Sigmoid colon (tissue), 7 donors: ENCODE data around the gene PRODH2. TPM values are rescaled to one million over a fixed set of nuclear protein-coding genes. Genes with fewer than 3 reads are reported as not detected.
"Not testable (repeated sequence)": the region's sequence is repeated elsewhere in the genome, so short reads cannot be mapped to it uniquely, and the experiment has no call there.

Experiments
- DNase-seq: peaks from one replicate; pipeline ENCODE4 v3.0.0-alpha.2; 2019
- H3K27ac ChIP-seq, 4 donors: fragments of 200-600 bp; sonication (generic); one replicate each; pipeline ENCODE4 v1.5.1; 2016 to 2019; ENCODE audit warnings: mild to moderate bottlenecking in 1 of 4
- H3K27me3 ChIP-seq, 3 donors: fragments of 200-600 bp; sonication (generic); one replicate each; pipeline ENCODE4 v1.5.1; 2019; ENCODE audit warnings: mild to moderate bottlenecking in 1 of 3
- H3K36me3 ChIP-seq, 4 donors: fragments of 200-600 bp; sonication (generic); one replicate each; pipeline ENCODE4 v1.5.1; 2016 to 2019
- H3K4me1 ChIP-seq, 4 donors: fragments of 200-600 bp; sonication (generic); one replicate each; pipeline ENCODE4 v1.5.1; 2017 to 2019
- H3K4me3 ChIP-seq, 4 donors: fragments of 200-600 bp; sonication (generic); one replicate each; pipeline ENCODE4 v1.5.1; 2017 to 2019; ENCODE audit warnings: mild to moderate bottlenecking in 2 of 4, moderate library complexity in 1 of 4
- H3K9me3 ChIP-seq, 4 donors: fragments of 200-600 bp in 3 of 4; sonication (generic) in 3 of 4; one replicate each; pipeline versions ENCODE4 v1.5.1 to v1.6.1; 2013 to 2019
- EP300 ChIP-seq, 4 donors: sonication (generic); formaldehyde crosslinking; IDR thresholded peaks; one replicate each; pipeline ENCODE4 v1.6.1; 2017; ENCODE audit warnings: antibody characterized with exemption in 4 of 4
- POLR2A ChIP-seq, 2 donors: fragments of 450-650 bp; IDR thresholded peaks; one replicate each; pipeline ENCODE4 v1.6.1; 2016; ENCODE audit warnings: antibody characterized with exemption in 2 of 2, mild to moderate bottlenecking in 2 of 2, moderate library complexity in 2 of 2
- POLR2AphosphoS5 ChIP-seq, 4 donors: sonication (generic); formaldehyde crosslinking; IDR thresholded peaks; one replicate each; pipeline ENCODE4 v1.6.1; 2017; ENCODE audit warnings: antibody characterized with exemption in 4 of 4
- WGBS, 2 donors: extraction: QIAGEN DNeasy Blood & Tissue Kit; methylation state at CpG; one replicate each; pipeline ENCODE4 v1.1.7; 2013; 5-methylcytosine and 5-hydroxymethylcytosine counted together
- intact Hi-C: fragments of 100-400 bp; cut with DNase I; formaldehyde crosslinking; loops from one replicate; pipeline ENCODE4 v1.15.1; 2023
- polyA plus RNA-seq, 3 donors: library from polyadenylated mRNA; stranded (reverse); fragments of 200-250 nt; gene quantifications; one replicate each; pipeline ENCODE4 v1.2.3, GENCODE V29; 2013
- total RNA-seq, 4 donors: library from RNA; depleted of rRNA; stranded (reverse); fragments of >200 nt; gene quantifications; one replicate each; pipeline ENCODE4 v1.1.0, GENCODE V29; 2016
- TF ChIP-seq, protein P1 (sequence below), 4 experiments: fragments of 450-650 bp in 3 of 4; fragments of 200-600 bp in 1 of 4; IDR thresholded peaks; one replicate each; pipeline ENCODE4 v1.5.1; 2016 to 2019; ENCODE audit warnings: antibody characterized with exemption in 4 of 4, mild to moderate bottlenecking in 3 of 4, moderate library complexity in 2 of 4
- donor health status: healthy with polysubstance abuse.
- donor health status: Bipolar disorder and iron deficiency.
- donor health status: healthy.

PRODH2 gene
- total and polyA plus RNA-seq, 7 donors: not detected

DNA sequence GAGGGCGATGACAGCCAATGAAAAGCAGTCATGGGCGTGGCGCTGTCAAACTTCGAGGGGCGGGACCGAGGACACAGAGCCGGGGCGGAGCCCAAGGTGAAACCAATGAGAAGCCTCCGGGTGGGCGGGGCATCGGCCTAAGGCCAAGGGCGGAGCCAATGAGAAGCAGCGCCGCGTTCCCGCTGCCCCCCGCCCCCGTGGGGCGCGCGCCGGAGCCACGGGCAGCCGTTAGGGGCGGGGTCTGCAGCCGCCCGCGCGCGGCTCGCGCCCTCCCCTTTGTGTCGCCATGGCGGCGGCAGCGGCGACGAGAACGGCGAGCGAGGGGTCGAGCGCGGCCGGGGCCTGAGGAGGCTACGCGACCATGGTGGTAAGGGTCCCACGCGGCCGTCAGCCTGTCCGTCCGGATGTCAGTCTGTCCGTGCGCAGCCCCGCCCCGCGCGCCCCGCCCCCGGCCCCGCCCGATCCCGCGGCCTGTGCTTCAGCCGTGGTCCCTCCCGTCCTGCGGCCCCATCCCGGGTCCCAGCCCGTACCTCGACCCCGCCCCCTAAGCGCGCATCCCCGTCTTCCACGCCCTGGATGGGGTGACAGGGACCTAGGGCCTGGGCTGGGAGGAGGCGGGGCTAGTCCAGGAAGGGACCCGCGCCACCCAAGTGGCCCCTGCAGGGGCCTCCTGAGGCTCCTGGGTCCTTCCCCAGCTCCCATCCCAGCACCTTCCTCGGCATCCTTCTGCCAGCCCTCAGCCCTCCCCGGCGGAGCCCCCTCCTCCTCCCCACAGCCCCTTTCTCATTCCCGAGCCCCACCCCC lies 37.1 kb downstream of the PRODH2 start, which contains the start of gene ARHGAP33:
TSS of gene ARHGAP33 (plus strand) at position 267 of the 804 bp plus-strand sequence. CDS start at position 362, 95 bp downstream.
- intact Hi-C loops: loop anchor here (5.0 kb wide), 2 partner anchors 122 to 157 kb away; no protein-coding TSS in a partner anchor
- Histone ChIP-seq H3K36me3 (peaks cover 4 to 21% (median 6%) of the 10 kb centered on the region in 4 donors), H3K4me1 (peaks cover 0 to 19% (median 14%) of the 10 kb centered on the region in 4 donors), H3K27ac (peak within 1 kb of the TSS in 3 of 4 donors; percentile 63 to 74 (median 69)), H3K27me3 (no peaks in the 10 kb centered on the region), H3K4me3 (peak within 1 kb of the TSS; percentile 76 to 97 (median 81)), H3K9me3 (no peaks in the 10 kb centered on the region)
- DNase-seq: peak; percentile 99
- WGBS, 2 donors: 0 to 1% methylated on average over 82 of the region's 82 CpGs
- peak in 2 of 4 donors; percentile 33 to 43 for TF ChIP-seq POLR2AphosphoS5 (IDR thresholded peaks at IDR 0.05)
- TF ChIP-seq, protein P1, sequence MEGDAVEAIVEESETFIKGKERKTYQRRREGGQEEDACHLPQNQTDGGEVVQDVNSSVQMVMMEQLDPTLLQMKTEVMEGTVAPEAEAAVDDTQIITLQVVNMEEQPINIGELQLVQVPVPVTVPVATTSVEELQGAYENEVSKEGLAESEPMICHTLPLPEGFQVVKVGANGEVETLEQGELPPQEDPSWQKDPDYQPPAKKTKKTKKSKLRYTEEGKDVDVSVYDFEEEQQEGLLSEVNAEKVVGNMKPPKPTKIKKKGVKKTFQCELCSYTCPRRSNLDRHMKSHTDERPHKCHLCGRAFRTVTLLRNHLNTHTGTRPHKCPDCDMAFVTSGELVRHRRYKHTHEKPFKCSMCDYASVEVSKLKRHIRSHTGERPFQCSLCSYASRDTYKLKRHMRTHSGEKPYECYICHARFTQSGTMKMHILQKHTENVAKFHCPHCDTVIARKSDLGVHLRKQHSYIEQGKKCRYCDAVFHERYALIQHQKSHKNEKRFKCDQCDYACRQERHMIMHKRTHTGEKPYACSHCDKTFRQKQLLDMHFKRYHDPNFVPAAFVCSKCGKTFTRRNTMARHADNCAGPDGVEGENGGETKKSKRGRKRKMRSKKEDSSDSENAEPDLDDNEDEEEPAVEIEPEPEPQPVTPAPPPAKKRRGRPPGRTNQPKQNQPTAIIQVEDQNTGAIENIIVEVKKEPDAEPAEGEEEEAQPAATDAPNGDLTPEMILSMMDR (IDR thresholded peaks at IDR 0.05): no peak

- 8 to 37% methylated on average over 9 of the region's 9 CpGs for WGBS, 2 donors
- TF ChIP-seq POLR2AphosphoS5 (IDR thresholded peaks at IDR 0.05) (no peak), EP300 (IDR thresholded peaks at IDR 0.05) (no peak), POLR2A (IDR thresholded peaks at IDR 0.05) (no peak)
- no peaks in the 10 kb centered on the region for H3K27me3 ChIP-seq
- intact Hi-C loops: loop anchor here (5.0 kb wide), 2 partner anchors 122 to 157 kb away; no protein-coding TSS in a partner anchor
- DNase-seq: no peak
- peaks cover 0 to 19% (median 14%) of the 10 kb centered on the region in 4 donors for H3K4me1 ChIP-seq
- no peaks in the 10 kb centered on the region for H3K9me3 ChIP-seq
- H3K36me3 ChIP-seq: peaks cover 0 to 16% (median 3%) of the 10 kb centered on the region in 4 donors
- no peak overlapping the region for H3K27ac ChIP-seq
- H3K4me3 ChIP-seq: peak overlapping the region in 3 of 4 donors; percentile 76 to 97 (median 78)
Measured at GRCh38 chr19:35775046-35775297, 37.7 kb downstream of the PRODH2 start.

GRCh38 chr19:35774274-35775045 lies 38.2 kb downstream of the PRODH2 start:
- intact Hi-C loops: loop anchor here (5.0 kb wide), 2 partner anchors 123 to 158 kb away; no protein-coding TSS in a partner anchor
- peak overlapping the region in 3 of 4 donors; percentile 76 to 97 (median 78) for H3K4me3 ChIP-seq
- no peak for DNase-seq
- H3K27ac ChIP-seq: no peak overlapping the region
- peaks cover 0 to 15% (median 3%) of the 10 kb centered on the region in 4 donors for H3K36me3 ChIP-seq
- 23 to 58% methylated on average over 16 of the region's 16 CpGs for WGBS, 2 donors
- peaks cover 0 to 19% (median 14%) of the 10 kb centered on the region in 4 donors for H3K4me1 ChIP-seq
- TF ChIP-seq POLR2AphosphoS5 (IDR thresholded peaks at IDR 0.05): no peak
- no peak for TF ChIP-seq POLR2A (IDR thresholded peaks at IDR 0.05)
- TF ChIP-seq EP300 (IDR thresholded peaks at IDR 0.05): no peak
- TF ChIP-seq, protein P1 (IDR thresholded peaks at IDR 0.05): no peak
- H3K9me3 ChIP-seq: no peaks in the 10 kb centered on the region
- no peaks in the 10 kb centered on the region for H3K27me3 ChIP-seq

GRCh38 chr19:35773020-35773806 lies 39.4 kb downstream of the PRODH2 start:
- intact Hi-C loops: no loop called here
- Histone ChIP-seq H3K4me1 (peaks cover 0 to 22% (median 14%) of the 10 kb centered on the region in 4 donors), H3K9me3 (no peaks in the 10 kb centered on the region), H3K27ac (no peak overlapping the region), H3K27me3 (no peaks in the 10 kb centered on the region), H3K4me3 (no peak overlapping the region), H3K36me3 (peaks cover 0 to 6% (median 3%) of the 10 kb centered on the region in 4 donors)
- no peak for DNase-seq
- TF ChIP-seq POLR2AphosphoS5 (IDR thresholded peaks at IDR 0.05): no peak
- TF ChIP-seq, protein P1 (IDR thresholded peaks at IDR 0.05): no peak
- no peak for TF ChIP-seq EP300 (IDR thresholded peaks at IDR 0.05)
- TF ChIP-seq POLR2A (IDR thresholded peaks at IDR 0.05): no peak
- WGBS, 2 donors: 43 to 74% methylated on average over 9 of the region's 9 CpGs

DNA sequence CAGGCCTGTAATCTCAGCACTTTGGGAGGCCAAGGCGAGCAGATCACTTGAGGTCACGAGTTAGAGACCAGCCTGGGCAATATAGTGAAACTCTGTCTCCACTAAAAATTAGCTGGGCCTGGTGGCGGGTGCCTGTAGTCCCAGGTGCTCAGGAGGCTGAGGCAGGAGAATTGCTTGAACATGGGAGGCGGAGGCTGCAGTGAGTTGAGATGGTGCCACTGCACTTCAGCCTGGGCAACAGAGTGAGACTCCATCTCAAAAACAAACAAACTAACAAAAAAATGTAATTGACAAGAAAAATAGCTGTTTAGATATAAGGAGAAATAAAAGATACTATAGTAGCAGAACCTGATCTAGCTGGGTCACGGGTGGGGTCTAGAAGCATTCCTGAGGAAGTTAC lies 40.3 kb downstream of the PRODH2 start:
- peaks cover 0 to 30% (median 14%) of the 10 kb centered on the region in 4 donors for H3K4me1 ChIP-seq
- H3K27me3 ChIP-seq, H3K36me3 ChIP-seq, H3K9me3 ChIP-seq, H3K4me3 ChIP-seq, intact Hi-C loops, H3K27ac ChIP-seq, DNase-seq: not testable (repeated sequence)
- WGBS, 2 donors: 93 to 95% methylated on average over 5 of the region's 5 CpGs
